Occipital lobe (tissue), 2 donors: Measurements from ENCODE around the gene ZBTB20. TPM values are rescaled to one million over a fixed set of nuclear protein-coding genes. Genes with fewer than 3 reads are reported as not detected.
A peak's percentile ranks its signal among the peaks of the same experiment; 100 is the strongest.

Source experiments
- DNase-seq: peaks from one replicate; lab custom pipeline; 2025; lab: John Stamatoyannopoulos, UW
- total RNA-seq: library from RNA; depleted of rRNA; stranded (reverse); fragments of >200 nt; gene quantifications from one replicate; pipeline ENCODE4 v1.2.3, GENCODE V29; 2014

The ZBTB20 gene
- total RNA-seq, 1 donor from 2014 or later: 62.7 TPM

GRCh38 chr3:114873591-114873990 is 273.5 kb downstream of the ZBTB20 start:
- no peak for DNase-seq

GRCh38 chr3:114872588-114872987 is 274.5 kb downstream of the ZBTB20 start:
- DNase-seq: no peak

- no peak for DNase-seq
Measured at GRCh38 chr3:114872050-114872449, 275.0 kb downstream of the ZBTB20 start.

- no peak for DNase-seq
Measured at GRCh38 chr3:114867835-114868503, 279.1 kb downstream of the ZBTB20 start.

GRCh38 chr3:114867359-114867758 is 279.7 kb downstream of the ZBTB20 start:
- no peak for DNase-seq

DNA sequence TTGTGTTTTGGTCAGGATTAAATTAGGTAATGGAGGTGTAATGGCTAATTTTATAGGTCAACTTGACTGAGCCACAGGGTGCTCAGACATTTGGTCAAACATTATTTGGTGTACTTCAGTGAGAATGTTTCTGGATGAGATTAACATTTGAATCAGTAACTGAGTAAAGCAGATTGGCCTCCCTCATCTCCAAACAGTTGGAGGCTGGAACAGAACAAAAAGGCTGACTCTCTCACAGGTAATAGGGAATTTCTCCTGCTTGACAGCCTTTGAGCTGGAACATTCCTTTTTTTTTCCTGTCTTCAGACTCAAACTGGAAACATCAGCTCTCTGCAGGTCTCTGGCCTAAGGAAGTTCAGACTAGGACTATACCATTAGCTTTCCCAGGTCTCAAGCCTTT is 280.7 kb downstream of the ZBTB20 start:
- no peak for DNase-seq

- no peak for DNase-seq
Measured at GRCh38 chr3:114864970-114865369, 282.1 kb downstream of the ZBTB20 start.

DNA sequence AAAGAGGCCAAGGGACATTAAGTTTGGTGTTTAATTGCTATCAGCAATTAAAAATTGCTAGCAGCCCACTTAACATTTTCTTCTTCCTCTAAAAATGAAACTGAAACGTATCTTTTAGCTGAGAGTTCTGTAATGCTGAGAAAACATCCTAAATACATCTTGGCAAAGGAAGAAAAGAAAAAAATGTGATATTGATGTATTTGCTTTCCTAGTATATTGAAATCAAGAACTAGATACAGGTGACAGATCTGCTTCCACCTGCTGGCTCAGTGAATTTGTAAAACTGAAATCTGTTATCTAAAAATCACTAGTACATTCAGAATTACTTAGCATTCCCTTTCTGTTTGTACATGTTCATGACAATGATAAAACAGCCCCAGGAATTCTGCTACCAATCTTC is 283.2 kb downstream of the ZBTB20 start:
- DNase-seq: no peak

- no peak for DNase-seq
Measured at GRCh38 chr3:114861666-114862065, 285.4 kb downstream of the ZBTB20 start.

GRCh38 chr3:114860531-114860930 is 286.6 kb downstream of the ZBTB20 start:
- no peak for DNase-seq

DNA sequence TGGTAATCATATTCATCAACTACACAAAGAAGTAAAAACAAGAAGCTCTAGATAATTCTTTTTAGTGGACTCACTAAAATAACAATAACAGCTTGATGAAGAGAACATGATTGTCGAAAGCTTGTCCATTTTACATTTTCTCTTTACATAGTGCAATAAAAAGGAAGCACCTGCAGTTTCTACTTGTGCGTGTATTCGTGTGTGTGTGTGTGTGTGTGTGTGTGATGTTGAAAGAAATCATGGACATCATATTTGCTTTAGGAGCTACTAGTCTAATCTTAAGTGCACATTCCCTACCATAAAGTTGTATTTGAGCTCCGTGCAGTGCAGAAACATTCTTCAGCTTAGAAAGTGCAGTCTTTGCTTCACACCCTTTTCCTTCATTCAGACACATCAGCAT is 288.8 kb downstream of the ZBTB20 start:
- no peak for DNase-seq

DNA sequence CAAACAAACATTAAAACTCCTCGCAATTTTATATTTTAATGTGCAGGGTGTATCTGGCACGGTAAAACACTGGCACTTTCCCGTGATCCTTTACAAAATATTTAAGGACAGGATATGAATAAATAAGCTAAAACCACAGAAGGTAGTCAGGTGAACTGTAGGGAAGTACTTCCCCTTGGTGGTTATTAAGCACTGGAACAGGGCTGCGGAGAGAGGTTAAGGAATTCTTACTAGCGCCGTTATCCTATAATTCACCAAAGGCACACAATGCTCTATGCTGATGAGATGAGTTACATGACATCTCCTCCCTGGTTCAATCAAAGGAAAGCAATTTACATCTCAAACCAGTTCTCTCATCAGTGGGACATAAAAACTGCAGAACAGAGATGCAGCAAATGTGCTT is 289.8 kb downstream of the ZBTB20 start:
- DNase-seq: no peak

- DNase-seq: no peak
Measured at GRCh38 chr3:114856835-114857234, 290.3 kb downstream of the ZBTB20 start.

- DNase-seq: no peak
Measured at GRCh38 chr3:114855839-114856238, 291.2 kb downstream of the ZBTB20 start.

DNA sequence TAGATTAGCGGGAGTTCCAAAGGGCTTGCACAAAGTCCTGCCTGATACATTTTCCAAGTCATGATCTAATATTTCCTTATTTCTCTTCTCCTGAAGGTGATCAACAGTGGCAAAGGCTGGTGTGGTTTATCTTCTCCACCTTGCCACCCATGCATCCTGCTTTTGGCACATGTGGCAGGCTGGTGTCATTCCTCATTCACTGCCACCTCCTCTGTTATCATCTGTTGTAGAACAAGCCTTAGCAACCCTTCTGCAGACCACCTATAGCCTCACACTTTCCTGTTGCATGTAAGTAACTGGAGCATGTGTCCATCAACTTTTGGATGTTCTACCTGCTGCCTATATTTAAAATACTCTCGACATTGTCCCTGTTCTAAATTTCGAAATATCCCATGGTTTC is 294.1 kb downstream of the ZBTB20 start:
- no peak for DNase-seq

DNA sequence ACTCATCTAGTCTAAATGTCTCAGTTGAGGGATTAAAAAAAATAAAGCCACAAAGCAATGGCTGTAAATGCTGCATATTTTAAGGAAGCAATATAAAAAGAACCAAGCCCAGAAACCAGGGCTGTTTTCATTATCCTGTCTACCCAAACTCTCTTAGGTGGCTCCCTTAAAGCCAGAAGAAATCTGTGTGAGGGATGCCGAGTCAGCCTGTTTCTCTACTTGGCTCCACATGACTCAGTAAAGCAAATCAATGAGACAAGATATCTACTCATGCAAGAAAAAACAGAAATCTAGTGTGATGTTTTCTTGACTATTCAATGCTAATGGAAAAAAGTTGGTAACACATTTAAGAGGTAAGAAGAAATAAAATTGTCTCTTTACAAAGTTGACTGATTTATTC is 296.2 kb downstream of the ZBTB20 start:
- DNase-seq: no peak

GRCh38 chr3:114848643-114849350 is 298.3 kb downstream of the ZBTB20 start:
- no peak for DNase-seq

GRCh38 chr3:114848082-114848481 is 299.0 kb downstream of the ZBTB20 start:
- peak; percentile 44 for DNase-seq

- no peak for DNase-seq
Measured at GRCh38 chr3:114847564-114847963, 299.5 kb downstream of the ZBTB20 start.

DNA sequence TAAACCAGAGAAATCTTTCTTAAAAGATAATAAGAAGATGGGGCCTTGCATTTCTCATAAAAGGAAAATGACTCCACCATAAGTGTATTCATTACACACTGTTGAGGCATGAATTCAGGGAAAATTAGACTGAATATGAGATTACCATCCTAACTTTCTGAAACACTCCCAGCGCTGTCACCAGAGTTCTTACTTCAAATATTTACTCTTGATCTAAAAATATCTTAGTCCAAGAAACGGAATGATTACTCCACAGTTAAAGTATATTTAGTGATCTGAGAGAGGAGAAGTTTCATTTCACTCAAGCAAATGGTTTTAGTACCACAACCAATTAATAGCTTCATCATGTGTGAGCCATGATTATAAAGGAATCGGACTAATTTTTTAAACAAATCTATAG is 300.3 kb downstream of the ZBTB20 start:
- DNase-seq: no peak

DNA sequence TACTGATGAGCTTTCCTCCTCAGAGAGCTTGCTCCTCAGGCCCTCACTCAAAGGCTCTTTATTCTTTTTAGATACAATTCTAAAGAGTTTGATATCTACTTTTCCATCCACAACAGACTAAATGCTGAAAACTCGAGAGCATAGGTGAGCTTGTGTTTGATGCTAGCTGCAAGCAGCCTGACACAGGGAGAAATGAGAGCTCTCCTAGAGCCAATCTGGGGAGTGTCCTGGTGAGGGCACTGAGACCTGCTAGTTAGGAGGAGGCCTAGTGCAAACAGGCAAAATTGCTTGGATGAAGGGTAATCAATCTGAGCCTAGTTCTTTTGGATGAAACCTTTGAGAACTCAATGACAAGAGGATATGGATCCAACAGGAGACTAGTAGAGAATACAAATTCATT is 300.8 kb downstream of the ZBTB20 start:
- DNase-seq: no peak

DNA sequence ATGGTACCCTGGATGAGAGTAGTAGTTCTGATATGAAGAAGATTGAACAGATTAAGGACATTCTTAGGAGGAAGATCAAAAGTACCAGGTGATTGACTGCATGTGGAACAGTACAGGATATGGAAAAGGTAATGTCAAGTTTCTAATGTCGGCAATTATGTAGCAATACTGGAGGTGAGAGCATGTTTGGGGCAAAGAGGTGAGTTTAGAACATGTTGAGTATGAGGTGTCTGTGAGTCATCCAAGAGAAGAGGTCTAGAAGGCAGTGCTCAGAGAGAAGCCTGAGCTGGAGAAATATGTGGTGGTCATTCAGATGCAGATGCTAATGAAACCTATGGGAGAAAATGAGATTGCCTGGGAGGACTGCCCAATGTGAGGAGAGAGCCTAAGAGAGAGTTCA is 305.6 kb downstream of the ZBTB20 start:
- no peak for DNase-seq

- no peak for DNase-seq
Measured at GRCh38 chr3:114839476-114839875, 307.6 kb downstream of the ZBTB20 start.
